Forelimb muscle (tissue), 1 donor: ENCODE results near the gene FUBP1. TPM values are rescaled to one million over a fixed set of nuclear protein-coding genes. Genes with fewer than 3 reads are reported as not detected.
"Not testable (repeated sequence)": the region's sequence is repeated elsewhere in the genome, so short reads cannot be mapped to it uniquely, and the experiment has no call there.

Experiments used
- DNase-seq: peaks from one replicate; pipeline ENCODE4 v3.0.0-alpha.2; 2013; ENCODE audit warnings: low read depth
- polyA plus RNA-seq: library from polyadenylated mRNA; unstranded; fragments of 120-200 nt; gene quantifications from one replicate; pipeline ENCODE4 v1.2.1, GENCODE V29; 2013; ENCODE audit not compliant: insufficient read length

The FUBP1 gene, protein sequence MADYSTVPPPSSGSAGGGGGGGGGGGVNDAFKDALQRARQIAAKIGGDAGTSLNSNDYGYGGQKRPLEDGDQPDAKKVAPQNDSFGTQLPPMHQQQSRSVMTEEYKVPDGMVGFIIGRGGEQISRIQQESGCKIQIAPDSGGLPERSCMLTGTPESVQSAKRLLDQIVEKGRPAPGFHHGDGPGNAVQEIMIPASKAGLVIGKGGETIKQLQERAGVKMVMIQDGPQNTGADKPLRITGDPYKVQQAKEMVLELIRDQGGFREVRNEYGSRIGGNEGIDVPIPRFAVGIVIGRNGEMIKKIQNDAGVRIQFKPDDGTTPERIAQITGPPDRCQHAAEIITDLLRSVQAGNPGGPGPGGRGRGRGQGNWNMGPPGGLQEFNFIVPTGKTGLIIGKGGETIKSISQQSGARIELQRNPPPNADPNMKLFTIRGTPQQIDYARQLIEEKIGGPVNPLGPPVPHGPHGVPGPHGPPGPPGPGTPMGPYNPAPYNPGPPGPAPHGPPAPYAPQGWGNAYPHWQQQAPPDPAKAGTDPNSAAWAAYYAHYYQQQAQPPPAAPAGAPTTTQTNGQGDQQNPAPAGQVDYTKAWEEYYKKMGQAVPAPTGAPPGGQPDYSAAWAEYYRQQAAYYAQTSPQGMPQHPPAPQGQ
- 174 TPM for polyA plus RNA-seq

DNA sequence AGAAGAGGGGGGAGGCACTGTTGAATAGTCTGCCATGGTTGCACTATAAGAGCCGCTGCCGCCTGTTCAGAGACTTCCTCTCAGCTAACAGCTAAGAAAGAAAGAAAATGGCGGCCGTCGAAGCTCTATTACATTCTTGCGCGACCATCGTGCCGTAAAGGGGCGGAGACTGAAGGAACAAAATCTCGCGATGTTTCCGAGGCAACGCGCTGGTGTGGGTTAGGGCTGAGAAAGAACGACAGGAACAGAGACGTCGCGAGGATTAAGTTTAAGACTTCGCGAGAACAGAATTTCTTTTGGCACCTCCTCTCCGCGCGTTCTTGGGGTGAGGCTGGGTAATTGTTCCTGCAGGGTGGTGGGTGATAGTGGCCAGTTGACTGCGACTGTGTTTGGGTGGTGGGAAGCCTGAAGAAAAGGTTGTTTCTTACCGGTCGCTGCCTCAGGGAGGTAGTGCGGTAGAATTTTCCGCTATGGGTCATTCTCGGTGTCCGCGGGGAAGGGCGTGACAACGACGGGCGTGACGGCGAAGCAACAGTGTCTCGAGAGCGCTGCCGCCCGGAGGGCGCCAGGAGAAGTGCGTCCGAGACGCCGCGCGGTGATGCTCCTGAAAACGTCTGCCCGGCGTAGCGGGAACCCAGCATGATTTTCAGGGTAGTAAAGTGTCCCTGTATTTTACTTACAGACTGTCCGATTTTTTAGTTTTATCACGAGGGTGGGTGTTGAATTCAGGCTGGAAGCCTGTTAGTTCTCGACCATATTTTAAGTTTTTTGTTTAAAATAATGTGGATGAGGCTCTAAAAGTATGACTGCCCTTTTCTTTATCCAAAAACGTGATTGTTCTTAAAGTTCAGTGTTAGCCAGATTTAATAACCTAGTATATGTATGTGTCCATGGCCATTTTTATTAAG lies at the start of gene FUBP1:
Gene FUBP1, minus strand, starts transcription at position 104 of the 908 bp plus-strand sequence. Its CDS starts 68 bp downstream, at position 36.
- peak; percentile 100 for DNase-seq

DNA sequence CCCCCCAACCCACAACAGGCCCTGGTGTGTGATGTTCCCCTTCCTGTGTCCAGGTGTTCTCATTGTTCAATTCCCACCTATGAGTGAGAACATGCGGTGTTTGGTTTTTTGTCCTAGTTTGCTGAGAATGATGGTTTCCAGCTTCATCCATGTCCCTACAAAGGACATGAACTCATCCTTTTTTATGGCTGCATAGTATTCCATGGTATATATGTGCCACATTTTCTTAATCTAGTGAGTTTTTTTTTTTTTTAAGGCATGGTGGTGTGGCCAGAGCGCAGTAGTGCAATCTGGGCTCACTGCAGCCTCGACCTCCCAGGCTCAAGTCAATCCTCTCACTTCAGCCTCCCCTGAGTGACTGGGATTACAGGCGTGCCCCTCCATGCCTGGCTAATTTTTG lies 42.3 kb upstream of the FUBP1 start:
- not testable (repeated sequence) for DNase-seq

DNA sequence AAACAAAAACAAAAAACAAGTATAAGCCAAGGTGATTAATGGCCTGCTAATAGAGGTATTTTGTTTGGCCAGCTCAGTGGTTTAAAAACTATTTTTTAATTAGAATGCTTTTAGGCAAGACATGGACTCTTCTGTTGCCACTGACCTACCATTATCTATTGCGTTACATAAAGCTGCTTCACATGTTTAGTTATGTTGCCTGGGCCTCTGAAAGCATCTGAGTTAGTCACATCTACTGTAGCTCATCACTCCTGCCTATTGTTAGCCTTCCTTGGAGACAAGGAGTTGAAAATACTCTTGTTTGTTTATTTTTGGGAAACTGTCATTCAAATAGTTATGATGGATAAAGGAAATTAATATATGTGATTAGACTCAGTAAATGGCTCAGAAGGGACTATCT lies 40.2 kb upstream of the FUBP1 start:
- DNase-seq, result no peak

DNA sequence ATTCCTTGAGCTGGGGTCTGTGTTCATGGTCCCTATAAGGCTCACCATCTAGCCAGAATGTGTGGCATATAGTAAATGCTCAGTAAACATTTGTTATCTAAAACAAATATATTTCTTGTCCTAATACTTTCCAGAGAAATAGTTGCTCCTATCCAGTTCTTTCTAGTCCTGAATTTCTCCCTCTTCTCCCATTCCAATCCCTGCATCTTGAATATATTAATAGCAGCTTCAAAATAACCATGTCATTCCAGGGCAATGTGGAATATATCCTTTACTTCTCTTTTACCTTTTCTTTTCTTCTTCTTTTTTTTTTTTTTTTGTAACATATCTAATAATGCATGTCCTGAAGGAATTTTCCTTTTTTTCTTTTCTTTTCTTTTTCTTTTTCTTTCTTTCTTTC lies 36.3 kb upstream of the FUBP1 start:
- DNase-seq, result no peak

DNA sequence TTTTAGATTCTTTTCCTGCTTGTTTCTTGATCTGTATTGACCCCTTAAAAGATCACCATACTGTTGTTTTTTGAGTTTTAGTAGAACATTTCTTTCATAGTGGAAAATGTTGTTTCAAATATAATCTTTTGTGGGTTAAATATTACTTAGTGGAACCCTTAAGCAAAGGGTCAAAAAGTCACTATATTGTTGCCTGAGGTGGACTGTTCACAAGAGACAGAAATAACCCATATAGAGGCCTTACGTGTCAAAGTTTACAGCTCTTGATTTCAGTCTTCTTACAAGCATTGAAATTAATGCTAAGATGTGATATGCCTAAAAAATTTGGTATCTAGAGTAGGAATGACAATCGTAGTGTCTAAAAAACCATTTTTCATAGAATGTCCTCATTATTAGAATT lies 32.2 kb upstream of the FUBP1 start:
- no peak for DNase-seq

DNA sequence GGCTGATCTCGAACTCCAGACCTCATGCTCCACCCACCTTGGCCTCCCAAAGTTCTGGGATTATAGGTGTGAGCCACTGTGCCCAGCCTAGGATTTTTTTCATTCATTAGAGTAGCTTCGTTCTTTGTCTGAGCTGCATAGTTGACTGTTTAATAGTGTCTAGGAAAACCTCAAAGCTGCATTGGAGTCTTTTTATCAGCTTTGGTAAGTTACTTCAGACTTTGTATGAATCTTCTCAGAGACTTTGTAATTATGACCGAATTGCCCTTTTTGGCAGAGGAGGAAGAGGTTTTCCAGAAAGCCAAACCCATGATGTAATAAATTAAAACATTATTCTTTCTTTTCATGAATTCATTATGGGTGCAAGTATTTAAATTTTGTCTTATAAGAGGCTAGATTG lies 31.0 kb upstream of the FUBP1 start:
- no peak for DNase-seq

DNA sequence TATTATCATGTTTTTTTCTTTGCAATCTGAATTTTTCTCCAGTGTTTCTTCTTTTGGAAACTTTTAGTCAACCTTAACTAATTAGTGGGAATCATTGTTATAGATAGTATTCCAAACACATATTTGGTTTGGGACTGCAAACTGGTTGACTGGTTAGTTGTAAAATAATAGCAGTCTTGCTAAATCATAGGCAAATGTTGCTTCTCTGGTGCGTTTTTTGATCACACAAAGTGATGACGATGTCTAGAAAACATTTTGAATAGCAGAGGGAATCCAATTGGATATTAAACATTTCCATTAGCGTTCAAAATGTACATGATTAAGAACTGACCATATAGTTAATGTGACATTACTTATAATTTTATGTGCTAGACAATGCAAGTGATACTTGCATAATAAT lies 30.4 kb upstream of the FUBP1 start:
- DNase-seq, result no peak

DNA sequence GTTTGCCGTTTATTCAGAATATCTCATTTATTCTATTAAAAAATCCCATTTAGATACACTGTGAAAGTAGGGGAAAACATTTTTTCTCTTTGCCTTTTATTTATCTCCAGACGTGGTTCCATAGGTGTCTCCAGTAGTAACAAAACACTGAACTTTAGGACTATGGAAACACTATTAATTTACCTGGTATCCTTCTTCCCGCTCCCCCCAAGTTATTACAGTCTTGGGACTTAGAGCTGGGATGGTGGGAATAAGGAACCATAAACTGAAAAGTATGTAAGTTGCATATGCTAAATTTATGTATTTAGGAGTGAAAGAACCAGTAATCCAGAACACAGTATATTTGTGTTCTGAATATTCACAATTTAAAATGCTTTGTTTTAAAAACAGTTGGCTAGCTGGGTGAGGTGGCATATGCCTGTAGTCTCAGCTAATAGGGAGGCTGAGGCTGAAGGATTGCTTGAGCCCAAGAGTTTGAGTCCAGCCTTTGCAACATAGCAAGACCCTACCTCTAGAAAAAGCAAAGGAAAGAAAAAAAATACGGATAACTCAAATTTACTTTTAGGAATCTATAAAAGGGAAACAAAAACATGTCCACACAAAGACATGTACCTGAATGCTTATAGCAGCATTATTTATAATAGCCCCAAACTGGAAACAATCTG lies 28.9 kb upstream of the FUBP1 start:
- no peak for DNase-seq

DNA sequence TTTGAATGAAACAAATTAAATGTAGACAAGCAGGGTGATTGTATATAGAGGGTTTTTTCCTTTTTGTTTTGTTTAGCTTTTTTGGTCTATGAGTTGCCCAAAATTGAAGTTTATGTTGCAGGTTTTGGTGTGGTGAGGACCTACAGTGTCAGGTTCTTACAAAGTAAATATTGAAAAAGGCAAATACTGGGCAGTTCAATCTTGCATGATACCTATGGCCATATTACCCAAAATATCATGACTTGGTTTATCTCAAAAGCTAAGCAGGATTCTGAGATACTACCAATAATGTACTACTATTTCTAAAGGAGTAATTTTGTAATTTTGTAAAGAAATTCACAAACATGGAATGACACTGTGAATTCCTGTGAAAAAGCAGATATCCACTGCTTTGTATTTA lies 27.6 kb upstream of the FUBP1 start:
- no peak for DNase-seq

DNA sequence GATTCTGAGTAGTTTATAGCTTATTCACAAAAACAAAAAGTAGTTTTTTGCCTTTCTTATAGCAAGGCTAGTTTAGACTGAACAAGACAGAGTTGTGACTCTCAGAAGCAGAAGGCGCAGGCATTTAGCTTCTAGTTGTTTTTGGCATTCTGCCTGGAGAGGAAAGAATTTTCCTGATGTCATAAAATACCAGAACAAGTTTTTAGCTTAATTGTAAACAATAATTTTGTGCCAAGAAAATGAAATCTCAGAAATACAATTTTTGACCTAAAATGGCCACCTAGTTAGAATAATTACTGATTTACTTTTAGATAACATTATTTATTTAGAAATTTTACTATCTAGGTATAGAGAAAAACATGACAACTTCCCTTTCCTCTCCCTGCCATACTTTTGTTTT lies 26.9 kb upstream of the FUBP1 start:
- peak; percentile 90 for DNase-seq

DNA sequence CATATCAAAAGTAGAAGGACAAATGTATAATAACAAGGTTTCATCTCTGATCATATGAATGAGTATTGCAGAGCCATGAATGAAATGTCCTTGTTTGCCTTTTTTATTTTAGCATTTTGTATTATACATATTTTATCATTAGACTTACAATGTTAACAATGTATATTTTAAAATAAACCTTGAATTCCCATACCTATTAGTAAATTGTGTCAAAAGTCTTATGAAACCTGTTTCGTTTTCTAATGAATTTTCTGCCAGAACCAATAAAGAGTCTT lies 26.5 kb upstream of the FUBP1 start:
- no peak for DNase-seq

DNA sequence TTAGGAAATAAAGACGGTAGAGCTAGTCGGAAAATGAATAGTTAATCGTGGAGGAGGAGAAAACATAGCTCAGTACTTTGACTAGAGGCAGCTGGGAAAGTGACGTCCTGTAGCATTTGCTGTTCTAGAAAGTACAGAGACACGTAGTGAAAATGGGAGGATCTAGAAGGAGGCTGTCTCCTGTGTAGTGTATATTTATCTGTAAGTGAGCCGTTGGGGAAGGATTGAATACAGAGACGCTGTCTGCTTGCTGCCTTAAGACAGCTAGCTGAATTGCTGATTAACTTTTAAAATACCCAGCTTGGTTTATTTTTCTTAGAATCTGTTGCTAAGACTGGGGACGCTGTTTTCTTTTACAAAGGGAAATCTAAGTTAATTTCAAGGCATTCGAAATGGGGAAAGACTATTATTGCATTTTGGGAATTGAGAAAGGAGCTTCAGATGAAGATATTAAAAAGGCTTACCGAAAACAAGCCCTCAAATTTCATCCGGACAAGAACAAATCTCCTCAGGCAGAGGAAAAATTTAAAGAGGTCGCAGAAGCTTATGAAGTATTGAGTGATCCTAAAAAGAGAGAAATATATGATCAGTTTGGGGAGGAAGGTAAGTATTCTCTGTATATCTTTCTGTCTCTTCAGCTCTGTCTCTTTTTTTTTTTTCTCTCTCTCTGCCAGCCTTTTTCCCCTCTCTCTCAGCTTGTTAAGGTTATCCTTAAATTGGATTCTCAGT lies 26.0 kb upstream of the FUBP1 start, which contains the start of gene DNAJB4:
Gene DNAJB4, plus strand, starts transcription at position 221 of the 729 bp plus-strand sequence. Its CDS starts 172 bp downstream, at position 393.
- DNase-seq, result peak; percentile 100

DNA sequence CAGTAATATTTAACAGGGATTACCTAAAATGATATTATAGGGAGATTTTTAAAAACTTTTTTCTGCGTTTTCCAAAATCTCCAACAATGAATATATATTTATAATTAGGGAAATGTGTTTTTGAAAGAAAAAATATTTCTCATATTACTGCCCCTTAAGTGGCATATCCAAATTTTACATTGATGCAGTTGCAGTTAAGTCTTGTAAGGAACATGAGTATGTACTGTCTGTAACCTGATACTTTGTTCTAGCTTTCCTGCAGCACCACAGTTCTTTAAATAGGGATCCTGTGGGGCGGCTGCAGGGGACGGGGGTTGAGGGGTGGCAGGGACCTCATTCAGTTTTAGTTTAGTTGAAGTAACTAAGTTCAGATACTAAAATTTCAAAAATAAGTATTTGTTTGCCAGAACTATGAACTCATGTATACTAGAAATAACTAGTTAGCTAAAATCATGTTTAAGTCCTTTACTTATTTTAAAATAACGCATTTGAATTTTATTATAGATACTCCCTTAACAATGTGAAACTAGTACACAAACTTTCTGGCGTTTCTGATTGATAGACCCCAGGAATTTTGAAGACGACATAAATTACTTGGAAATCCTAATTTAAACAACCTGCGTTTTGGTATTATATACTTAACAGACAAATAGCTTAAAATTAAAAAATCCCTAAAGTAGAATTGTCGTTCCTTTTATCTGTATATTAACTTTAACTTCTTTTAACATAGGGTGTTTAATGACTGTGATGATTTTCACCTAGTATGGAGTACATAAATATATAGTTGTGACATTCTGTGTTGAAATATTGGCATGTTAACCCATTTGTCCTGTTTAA lies 25.2 kb upstream of the FUBP1 start:
- DNase-seq, result no peak

DNA sequence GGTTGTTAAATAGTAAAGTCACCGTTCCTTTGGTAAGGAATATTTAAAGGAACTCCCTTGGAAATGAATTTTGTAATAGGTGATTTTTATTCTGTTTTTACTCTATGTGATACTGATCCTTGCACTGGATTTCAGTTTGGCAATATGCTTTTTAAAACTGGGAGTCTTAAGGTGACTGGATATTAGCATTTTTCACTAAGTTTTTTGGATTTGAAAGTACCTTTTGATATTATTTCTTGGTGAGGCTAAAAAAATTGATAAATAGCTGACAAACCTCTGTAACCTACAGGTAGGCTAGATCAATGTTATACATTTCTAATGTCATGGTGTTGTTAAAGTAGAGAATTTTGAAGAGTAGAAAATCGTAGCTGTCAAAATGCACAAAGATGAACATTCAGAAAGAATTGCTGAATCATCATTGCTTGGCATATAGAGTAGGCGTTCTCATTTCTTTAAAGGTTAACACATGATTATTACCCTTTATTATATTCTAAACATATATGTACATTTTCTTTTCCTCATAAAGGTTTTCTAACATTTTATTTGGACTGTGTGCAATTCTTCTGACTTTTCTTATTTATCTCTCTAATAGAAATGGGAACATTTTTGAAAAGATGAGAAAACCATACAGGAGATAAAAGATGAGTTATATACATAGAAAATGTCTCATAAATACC lies 24.3 kb upstream of the FUBP1 start:
- DNase-seq, result no peak

DNA sequence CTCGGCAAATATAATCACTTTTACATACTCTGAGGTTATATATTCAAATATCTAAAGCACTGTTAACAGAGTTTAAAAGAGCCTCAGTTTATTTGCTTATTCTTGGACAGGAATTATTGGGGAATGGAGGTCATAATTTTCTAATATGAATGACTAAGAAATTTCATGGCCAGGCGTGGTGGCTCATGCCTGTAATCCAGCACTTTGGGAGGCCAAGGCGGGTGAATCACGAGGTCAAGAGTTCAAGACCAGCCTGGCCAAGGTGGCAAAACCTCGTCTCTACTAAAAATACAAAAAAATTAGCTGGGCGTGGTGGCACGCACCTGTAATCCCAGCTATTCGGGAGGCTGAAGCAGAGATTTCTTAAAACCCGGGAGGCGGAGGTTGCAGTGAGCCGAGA lies 21.7 kb upstream of the FUBP1 start:
- DNase-seq, result not testable (repeated sequence)

DNA sequence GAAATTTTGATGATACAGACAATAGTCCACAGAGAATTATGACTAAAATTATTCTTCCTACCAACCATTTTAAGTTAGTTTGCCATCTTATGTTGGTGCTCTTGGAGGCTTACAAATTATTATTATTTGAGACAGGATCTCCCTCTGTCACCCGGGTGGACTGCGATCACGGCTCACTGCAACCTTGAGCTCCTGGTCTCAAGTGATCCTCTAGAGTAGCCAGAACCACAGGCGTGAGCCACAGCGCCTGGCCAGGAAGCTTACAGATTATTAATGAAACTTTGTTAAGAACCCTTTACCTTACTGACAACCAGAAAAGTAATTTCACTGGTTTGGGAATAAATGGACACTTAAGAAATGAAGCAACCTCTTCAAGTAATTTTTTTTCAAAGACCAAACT lies 17.9 kb upstream of the FUBP1 start:
- DNase-seq, result no peak

DNA sequence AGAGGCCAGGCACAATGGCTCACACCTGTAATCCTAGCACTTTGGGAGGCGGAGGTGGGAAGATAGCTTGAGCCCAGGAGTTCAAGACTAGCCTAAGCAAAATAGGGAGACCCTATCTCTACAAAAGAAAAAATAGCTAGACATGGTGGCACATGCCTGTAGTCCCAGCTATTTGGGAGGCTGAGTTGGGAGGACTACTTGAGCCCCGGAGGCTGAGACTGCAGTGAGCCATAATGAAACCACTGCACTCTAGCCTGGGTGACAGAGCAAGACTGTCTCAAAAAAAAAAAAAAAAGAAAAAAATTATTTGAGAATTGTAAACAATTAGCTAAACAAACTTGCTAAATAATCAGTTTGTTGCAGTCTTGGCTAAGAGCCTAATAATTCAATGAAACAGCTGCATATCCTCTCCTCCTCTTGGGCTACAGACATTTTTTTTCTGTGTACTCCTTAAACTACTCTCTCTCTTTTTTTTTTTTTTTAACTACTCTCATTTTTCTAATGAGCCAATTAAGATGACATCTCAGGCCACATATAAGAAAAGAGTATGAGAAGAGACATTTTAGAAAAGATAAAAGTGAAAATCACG lies 15.3 kb upstream of the FUBP1 start:
- no peak for DNase-seq

DNA sequence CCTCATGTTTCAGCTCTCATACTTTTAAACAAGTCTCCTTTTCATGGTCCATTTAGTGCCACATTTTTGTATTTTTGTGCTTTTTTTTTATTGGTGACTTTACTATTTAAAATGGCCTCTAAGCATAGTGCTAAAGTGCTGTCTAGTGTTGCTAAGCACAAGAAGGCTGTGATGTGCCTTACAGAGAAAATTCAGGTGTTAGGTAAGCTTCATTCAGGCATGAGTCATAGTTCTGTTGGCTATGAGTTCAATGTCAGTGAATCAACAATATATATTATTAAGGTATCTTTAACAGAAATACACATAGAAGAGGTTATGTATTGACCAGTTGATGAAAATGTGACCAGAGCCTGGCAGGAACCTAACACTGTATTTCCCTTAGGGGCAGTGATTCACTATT lies 12.8 kb upstream of the FUBP1 start:
- DNase-seq, result no peak

DNA sequence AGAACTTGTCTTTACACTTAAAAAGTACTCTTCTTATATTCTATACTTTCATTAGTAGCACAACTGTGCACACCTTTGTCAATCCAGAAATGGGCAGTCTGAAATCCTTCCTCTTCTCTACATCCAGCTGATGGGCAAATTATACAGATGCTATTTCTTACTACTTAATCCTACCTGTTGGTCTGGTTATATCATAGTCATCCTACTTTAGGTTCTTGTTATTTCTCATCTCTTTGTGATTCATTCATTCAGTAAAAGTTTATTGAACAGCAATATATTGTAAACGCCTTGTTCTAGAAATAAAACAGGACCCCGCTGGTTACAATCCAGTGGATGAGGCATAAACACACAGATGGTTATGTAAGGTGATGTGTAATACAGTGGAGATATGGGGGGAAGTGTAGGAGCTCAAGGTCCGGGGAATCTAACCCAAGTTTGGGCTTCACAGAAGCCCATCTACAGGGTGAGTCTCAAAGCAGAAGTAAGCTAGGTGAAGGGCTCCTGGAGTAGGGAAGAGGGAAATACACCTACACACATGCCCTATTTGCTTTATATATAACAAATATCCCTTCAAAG lies 11.8 kb upstream of the FUBP1 start:
- DNase-seq, result no peak
